GM19468 (cell line): ENCODE results near the gene UAP1.

Experiments used
- ATAC-seq: cut with Tn5 transposase; IDR thresholded peaks from one replicate; pipeline ENCODE4 v1.9.1; 2021; ENCODE audit warnings: mild to moderate bottlenecking, moderate library complexity, moderate number of reproducible peaks; ENCODE audit not compliant: unreplicated experiment; ENCODE audit errors: extremely low read depth

Gene UAP1

DNA sequence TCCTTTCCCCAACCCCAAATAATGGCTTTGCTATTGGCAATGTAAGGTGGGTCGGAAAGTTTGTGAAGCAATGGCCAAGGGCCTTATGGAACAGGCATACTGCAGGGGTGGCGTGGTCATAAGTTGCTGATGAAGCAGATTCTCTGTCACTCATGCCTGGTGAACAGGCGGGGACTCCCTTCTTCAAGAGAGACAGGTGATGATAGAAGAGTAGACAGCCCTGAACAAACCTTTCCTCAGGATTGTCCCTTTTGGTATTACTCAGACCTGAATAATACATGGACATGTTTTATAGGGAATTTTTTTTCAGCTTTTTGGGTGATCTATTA is 83.4 kb downstream of the UAP1 start:
- no peak for ATAC-seq

DNA sequence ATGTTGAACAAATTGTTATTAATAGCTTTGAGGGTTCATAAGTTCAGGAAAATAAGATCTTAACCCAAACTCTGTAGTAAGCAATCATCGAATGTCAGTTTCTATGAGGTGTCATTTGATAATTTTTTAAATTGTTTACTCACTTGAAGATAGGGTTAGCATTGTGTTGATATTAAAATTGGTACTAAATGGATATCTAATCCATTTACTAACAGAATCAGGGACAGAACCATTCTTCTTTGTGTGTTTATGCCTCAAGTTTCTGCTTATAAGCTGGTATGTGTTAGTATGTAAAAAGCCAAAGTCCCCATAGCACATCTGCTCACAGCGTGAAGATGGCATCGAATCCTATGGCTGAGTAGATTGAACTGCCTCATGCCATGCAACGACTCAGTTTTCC is 84.1 kb downstream of the UAP1 start:
- ATAC-seq, result no peak

DNA sequence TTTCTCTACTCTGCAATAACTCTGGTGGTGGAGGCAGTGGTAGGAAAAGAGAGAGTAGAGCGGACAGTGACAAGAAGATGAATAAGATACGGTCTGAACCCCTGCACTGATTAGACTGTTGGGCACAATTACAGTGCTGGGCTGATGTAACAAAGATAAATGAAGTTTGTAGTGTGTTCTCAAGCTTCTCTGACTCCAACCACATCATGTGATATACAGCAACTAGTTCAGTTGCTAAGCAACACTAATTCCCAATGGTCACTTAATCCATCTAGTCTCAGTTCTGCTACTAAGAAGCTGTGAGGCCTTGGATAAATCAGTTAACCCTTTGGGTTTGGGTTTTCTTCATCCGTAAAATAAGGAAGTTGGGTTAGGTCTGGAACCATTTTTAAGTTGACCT is 88.1 kb downstream of the UAP1 start:
- ATAC-seq, result no peak
